Rectal smooth muscle tissue (tissue), 1 donor: ENCODE measurements around the gene NOL4L.

ENCODE experiments used
- H3K27ac ChIP-seq: one replicate; pipeline ENCODE4 v1.7.0; 2013; ENCODE audit warnings: low read depth, low read length, inconsistent platforms
- H3K27me3 ChIP-seq: one replicate; pipeline ENCODE4 v1.7.0; 2013; ENCODE audit warnings: low read length; ENCODE audit not compliant: control insufficient read depth, insufficient read depth
- H3K36me3 ChIP-seq: one replicate; pipeline ENCODE4 v1.7.0; 2013; ENCODE audit warnings: low read length; ENCODE audit not compliant: control insufficient read depth, insufficient read depth
- H3K4me1 ChIP-seq: one replicate; pipeline ENCODE4 v1.7.0; 2013; ENCODE audit warnings: low read length; ENCODE audit not compliant: control insufficient read depth, insufficient read depth
- H3K4me3 ChIP-seq: one replicate; pipeline ENCODE4 v1.7.0; 2013; ENCODE audit warnings: low read length
- H3K9ac ChIP-seq: one replicate; pipeline ENCODE4 v1.7.0; 2013; ENCODE audit warnings: low read length

Gene NOL4L

DNA sequence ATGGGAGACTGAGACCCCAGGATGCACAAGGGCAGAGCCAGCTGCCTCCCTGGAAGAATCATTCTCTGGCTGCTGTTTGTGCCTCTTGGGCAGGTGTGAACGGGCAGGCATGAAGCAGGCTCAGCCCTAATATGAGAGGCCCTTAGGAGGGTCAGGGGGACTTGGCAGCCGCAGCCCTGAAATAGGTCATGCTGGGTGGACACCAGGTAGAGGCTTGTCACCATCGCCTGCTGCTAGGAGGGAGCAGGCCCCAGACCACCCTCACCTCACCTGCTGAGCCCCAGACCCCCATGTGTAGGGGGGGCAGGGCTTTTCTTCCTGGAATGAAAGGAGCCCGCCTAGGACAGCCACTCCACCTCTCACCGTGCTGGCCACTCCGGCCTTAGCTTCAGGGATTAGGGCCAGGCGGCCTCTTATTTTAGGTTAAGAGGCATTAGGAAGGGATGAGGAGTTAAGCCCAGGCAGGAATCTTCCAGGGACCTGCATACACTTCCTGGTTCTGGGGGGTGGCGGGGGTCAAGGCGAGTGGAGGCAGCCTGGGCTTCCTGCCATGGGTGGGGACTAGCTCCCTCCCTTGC lies 134.6 kb downstream of the NOL4L start:
- Histone ChIP-seq H3K36me3 (peaks cover 39% of the 10 kb centered on the region), H3K4me1 (peaks cover 13% of the 10 kb centered on the region), H3K27me3 (no peaks in the 10 kb centered on the region), H3K9ac (no peak overlapping the region), H3K27ac (no peak overlapping the region), H3K4me3 (no peak overlapping the region)

DNA sequence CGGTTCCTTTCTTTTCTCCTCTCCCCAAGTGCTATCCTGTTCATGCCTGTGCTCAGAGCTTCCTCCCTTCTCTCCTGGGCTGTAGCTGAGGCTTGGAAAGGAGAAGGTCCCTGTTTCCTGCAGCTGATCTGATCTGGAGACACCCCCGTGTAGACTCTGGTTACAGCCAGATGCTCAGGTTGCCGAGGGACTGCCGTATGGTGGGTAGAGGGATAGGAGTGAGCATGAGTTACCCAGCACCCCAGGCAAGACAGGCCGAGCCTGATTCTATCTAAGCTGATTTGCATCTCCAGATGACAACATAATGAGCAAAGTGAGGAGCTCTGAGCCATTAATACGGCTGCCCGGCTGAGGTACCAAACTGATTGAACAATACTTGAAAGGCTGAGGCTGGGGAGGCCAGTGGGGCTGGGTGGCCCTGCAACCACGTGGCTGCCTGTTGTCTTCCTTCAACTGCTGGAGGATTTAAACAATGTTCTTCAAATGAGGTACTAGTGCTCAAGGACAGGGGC lies 135.2 kb downstream of the NOL4L start:
- peak overlapping the region; percentile 25 for H3K27ac ChIP-seq
- no peak overlapping the region for H3K9ac ChIP-seq

DNA sequence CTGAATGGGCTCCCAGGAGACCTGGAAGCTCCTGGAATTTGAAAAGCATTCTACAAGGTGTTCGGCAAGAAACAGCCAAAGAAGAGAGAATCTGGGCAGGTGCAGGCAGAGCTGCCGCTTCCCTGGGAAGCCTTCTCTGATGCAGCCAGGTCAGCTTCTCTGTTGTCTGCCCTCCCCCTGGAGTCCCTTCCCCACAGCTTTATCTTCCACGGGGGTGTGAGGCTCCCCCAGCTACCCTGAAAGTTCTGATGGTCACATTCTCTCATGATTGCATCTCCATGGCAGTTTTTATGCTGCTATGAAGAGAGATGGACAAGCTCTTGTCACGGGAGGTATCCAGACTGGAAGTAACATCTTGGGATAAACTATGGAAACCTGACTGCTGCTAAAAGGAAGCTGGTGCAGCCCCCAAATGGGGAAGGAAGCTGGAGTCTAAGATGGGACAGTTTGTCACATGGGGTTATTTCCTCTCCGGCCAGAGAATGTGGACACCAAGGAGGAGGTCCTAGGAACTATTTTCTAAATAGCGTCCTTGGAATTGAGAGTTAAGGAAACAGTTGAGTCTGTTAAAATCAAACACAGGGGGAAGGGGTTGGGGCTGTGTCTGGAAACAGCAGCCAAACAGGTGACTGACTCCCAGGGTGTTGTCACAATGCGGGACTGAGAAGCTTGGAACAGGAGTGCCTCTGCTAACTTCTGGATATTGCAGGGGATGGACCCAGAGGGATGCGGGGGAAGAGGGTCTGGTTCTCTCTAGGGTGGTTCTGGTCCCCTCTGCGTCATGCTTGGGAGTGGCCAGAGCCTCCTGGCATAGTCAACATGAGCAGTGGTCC lies 135.9 kb downstream of the NOL4L start:
- H3K4me3 ChIP-seq, result no peak overlapping the region
- H3K36me3 ChIP-seq, result peaks cover 37% of the 10 kb centered on the region
- H3K27me3 ChIP-seq, result no peaks in the 10 kb centered on the region
- H3K27ac ChIP-seq, result peak overlapping the region; percentile 60
- peaks cover 13% of the 10 kb centered on the region for H3K4me1 ChIP-seq
- no peak overlapping the region for H3K9ac ChIP-seq

More for the DNA sequence above, 135.2 kb downstream of the NOL4L start:
- H3K4me1 ChIP-seq, result peaks cover 13% of the 10 kb centered on the region
- H3K27me3 ChIP-seq, result no peaks in the 10 kb centered on the region
- H3K4me3 ChIP-seq, result no peak overlapping the region
- H3K36me3 ChIP-seq, result peaks cover 37% of the 10 kb centered on the region

DNA sequence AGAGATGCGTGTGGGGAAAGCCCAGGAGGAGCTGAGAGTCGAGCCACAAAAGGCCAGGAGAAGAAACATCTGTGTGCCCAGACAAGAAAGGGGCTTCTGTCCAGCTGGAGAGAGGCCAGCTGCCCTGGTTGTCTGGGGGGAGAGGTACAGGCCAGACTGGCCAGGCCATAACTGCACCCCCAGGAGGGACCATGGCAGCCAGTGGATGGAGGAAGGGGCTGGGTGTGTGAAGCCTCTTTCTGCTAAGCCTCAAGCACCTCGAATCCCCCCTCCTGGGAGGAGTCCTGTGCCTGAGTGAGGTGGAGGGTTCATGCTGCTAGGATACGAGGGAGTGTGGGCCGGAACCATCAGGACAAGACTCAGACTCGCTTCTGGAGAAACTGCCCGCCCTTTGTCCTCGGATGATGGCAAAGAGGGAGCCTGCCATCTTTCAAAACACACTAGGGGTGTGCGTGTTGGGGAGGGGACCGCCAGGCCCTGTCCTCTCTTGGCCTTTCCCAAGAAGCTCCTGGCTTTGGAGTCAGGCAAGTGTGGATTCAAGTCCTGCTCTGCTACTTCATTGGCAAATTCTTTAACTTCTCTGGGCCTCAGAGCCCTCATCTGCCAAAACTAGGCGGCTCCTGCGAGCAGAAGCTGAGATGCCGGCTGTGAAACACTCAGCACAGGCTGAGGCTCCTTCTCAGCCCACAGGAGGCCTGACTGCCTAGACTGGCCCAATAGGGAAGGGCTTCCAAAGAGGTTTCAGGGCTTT lies 136.7 kb downstream of the NOL4L start:
- Histone ChIP-seq H3K27me3 (no peaks in the 10 kb centered on the region), H3K4me1 (peaks cover 13% of the 10 kb centered on the region), H3K4me3 (no peak overlapping the region), H3K9ac (no peak overlapping the region), H3K27ac (peak overlapping the region; percentile 60), H3K36me3 (peaks cover 34% of the 10 kb centered on the region)

DNA sequence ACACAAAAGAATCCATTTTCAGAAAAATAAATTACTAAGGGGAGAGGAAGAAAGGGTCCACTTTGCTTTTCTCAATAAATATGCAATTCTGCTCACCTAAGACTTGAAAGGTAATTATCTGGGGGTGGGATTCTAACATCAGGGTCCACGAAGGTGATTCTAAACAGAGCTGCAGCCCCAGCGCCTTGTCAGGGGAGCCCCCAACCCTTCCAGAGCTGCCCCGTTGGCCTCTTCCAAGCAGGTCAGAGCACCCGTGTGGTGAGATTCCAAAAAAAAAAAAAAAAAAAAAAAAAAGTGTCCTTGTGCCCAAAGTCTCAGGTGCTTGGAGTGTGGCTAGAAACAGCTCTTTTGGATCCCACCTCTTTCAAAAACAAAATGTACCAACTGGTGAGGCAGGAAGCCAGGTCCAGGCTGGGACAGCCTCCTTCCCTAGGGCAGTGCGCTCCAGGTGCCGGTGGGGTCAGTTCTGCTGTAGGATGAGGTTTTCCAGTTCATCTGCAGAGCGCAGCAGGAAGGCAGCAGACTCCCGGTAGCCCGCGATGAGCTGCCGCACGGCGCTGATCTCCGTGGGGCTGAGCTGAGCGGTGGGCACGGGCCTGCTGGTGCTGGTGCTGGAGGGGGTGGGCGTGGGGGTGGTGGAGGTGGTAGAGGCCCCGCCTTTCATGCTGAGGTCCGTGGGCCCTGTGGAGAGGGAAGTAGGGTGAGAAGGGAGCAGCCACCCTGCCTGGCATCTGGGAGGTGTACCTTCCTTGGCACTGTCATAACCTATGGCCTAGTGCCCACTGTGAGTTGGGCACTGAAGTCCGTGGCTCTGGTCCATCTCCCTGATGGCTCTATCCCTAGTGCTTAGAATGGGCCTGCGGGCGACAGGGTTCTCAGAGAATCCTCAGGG lies 137.8 kb downstream of the NOL4L start:
- peaks cover 24% of the 10 kb centered on the region for H3K36me3 ChIP-seq
- no peaks in the 10 kb centered on the region for H3K27me3 ChIP-seq
- peaks cover 13% of the 10 kb centered on the region for H3K4me1 ChIP-seq
- no peak overlapping the region for H3K9ac ChIP-seq
- H3K27ac ChIP-seq, result peak overlapping the region; percentile 60
- H3K4me3 ChIP-seq, result no peak overlapping the region

DNA sequence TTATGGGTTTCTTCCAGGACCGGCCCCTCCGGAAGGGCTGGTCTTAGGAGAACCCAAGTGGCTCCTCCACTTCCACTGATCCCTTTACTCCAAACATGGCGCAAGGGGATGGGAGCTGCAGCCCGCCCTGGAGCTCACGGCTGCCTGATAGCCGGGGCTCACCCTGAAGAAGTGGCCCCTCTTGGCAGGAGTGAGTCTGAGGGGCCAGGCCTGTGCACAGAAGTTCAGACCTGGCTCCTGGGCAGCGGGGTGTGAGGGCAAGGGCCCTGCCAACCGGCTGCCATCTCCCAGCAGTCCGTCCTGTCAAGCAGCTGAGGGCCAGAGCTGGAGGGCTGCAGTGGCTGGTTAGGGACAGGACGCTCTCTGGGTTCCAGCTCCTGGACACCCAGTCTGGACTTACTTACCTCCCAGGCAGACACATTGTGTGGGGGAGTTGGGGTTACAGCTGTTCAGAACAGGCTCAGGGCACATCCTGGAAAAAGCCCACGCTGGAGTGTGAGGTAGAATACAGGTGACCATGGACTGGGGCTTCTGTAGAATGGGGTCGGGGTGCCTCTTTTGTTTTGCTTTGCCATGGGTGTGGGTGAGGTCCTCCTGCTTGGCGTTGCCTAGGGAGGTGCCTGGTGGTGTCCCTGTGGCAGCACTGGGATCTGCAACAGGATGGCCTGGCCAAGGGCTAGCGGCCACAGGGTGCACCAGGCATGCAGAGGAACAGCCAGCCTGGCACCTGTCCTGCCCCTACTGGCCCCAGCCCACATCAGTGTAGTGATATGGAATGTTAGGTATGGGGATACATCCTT lies 138.6 kb downstream of the NOL4L start:
- H3K27ac ChIP-seq, result no peak overlapping the region
- H3K4me3 ChIP-seq, result no peak overlapping the region
- H3K9ac ChIP-seq, result no peak overlapping the region
- peaks cover 13% of the 10 kb centered on the region for H3K4me1 ChIP-seq
- H3K27me3 ChIP-seq, result no peaks in the 10 kb centered on the region
- H3K36me3 ChIP-seq, result peaks cover 15% of the 10 kb centered on the region

DNA sequence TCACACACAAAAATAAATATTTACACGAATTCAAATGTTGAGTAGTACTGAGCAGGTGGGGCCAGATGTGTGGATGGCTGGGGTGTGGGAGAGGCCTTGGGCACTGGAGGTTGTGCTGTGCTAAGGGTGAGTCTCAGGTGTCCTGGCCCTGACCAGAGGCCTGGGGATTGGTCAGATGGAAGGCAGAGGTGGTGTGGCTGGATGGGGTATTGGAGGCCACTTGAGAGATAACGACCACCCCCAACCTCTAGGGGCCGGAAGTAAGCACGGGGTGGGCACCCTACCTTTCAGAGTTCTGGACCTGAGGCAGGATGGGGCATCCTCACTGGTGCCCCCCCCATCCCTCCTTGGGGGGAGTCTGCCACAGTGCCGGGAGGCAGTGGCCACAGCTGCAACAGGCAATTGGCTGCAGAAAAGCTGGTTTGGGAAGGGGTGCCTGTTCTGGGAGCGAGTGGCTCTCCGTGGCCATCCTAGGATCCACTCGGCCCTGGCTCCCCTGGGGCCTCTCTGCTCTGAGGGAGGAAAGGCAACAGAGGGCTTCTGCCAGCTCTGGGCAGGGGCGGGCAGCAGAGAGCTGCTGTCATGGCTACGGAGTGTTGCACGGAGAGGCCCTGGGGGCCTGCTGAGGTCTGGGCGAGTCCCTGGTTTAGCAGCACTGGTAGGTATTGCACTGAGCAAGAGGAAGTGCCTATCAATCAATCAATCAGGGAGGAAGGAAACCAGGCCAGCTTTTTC lies 139.4 kb downstream of the NOL4L start:
- H3K4me1 ChIP-seq, result peaks cover 13% of the 10 kb centered on the region
- no peak overlapping the region for H3K27ac ChIP-seq
- H3K27me3 ChIP-seq, result no peaks in the 10 kb centered on the region
- no peak overlapping the region for H3K9ac ChIP-seq
- peaks cover 14% of the 10 kb centered on the region for H3K36me3 ChIP-seq
- no peak overlapping the region for H3K4me3 ChIP-seq

DNA sequence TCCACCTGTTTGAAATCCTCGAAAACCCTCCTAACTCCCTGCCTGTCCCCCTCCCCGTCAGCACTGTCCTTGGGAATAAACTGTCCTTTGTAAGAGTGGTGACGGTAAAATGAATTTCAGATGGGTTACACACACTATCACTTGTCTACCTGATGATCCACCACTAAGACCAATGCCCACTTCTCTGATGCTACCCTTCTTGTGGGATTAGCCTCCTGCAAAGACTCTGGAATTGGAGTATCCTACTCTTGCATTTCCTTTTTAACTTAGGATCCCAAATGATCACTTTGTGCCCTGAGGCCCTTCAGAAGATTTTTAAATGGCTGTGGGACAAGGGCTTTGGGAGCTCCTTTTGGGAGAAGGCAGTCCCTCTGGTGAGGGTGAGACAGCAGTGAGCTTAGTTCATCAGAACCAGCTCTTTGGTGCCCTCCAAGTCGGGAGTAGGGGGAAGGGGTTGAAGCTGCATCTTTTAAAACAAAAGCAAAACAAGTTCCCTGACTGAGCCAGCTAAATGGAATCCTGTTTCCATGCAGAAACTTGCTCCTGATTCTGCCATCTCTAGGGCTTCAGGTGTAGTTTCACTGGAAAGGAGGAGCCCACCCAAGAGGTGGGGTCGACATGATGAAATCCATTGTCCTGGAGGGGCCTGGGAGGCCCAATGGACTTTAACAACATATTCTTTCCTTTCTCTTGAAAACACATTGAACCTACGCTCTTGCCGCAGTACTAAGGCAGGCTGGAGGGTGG lies 140.5 kb downstream of the NOL4L start:
- H3K4me1 ChIP-seq, result peaks cover 13% of the 10 kb centered on the region
- no peaks in the 10 kb centered on the region for H3K27me3 ChIP-seq
- H3K36me3 ChIP-seq, result peaks cover 9% of the 10 kb centered on the region
- H3K27ac ChIP-seq, result no peak overlapping the region
- no peak overlapping the region for H3K4me3 ChIP-seq
- no peak overlapping the region for H3K9ac ChIP-seq

DNA sequence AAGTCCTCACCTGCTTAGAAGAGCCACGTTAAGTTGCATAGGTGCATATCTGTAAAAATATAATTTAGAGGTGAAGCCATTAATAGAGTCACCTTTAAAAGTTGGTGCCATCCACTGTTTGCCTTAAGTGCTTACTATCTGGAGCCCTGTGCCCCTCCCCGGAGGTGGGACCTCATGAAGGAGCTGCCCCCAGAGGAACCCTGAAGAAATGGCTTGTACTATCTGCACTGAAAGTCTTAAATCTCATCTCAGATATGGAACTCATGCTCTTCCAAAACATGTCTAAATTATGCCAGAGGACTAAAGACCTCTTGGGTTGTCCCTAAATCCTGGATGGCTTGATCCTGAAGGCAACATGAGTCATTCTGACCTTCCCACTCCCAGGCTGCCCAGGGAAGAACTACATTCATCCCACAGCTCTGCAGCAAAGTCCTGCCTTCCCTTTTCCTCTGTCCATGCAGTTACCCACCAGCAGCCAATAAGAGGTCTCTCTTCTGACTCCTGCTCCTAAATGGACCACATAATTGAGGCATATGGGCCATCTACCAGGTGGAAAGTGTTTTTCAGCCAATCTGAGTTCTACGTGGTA lies 141.7 kb downstream of the NOL4L start:
- H3K27ac ChIP-seq, result no peak overlapping the region
- H3K4me1 ChIP-seq, result peaks cover 6% of the 10 kb centered on the region
- H3K36me3 ChIP-seq, result peaks cover 14% of the 10 kb centered on the region
- H3K9ac ChIP-seq, result no peak overlapping the region
- H3K4me3 ChIP-seq, result no peak overlapping the region
- H3K27me3 ChIP-seq, result no peaks in the 10 kb centered on the region

DNA sequence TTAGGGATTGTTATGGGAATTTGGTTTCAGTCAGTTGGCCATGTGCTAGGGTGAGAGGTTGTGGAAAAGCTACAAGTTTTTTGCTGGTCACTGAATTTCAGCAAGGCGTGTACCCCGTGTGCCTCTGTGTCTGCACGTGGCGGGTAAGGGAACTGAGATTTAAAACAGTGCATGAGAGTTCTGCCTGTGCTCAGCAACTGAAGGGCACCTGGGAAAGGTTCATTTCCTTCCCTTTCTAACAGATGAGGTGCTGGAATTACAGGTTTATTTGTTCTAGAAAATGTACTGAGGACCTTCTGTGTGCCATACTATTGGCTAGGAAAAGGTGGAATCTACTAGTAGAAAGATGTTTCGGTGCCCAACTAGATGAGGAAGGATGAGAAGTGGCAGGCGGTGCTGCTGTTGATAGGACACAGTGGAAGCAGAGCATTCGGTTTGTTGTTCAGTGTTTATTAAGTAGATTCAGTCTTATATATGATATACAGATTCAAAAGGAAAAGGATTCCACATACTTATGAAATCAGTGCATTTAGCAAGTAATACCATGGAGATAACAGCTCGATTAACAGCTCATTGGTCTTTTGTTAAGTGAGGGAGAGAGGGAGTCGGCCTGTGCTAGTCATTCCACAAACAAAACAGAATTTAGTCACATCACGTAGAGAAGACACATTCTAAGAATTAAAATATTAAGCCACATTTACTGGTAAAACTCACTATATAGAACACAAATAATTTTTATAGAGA lies 142.3 kb downstream of the NOL4L start:
- Histone ChIP-seq H3K27me3 (no peaks in the 10 kb centered on the region), H3K4me1 (no peaks in the 10 kb centered on the region), H3K4me3 (no peak overlapping the region), H3K9ac (no peak overlapping the region), H3K36me3 (peaks cover 14% of the 10 kb centered on the region), H3K27ac (no peak overlapping the region)
